IMR-90 (cell line): Measurements from ENCODE around the gene CUX1. TPM values are rescaled to one million over a fixed set of nuclear protein-coding genes. Genes with fewer than 3 reads are reported as not detected.

Experiments used
- ATAC-seq: fragments of 200-7000 bp; cut with Tn5 transposase; 2 replicates; pipeline ENCODE4 v1.9.1; 2020; ENCODE audit warnings: low read depth, mild to moderate bottlenecking, moderate library complexity
- BruUV-seq: library from RNA; stranded (reverse); fragments of 400-500 nt; replicated peaks from 2 replicates; lab custom pipeline; 2021; lab: Mats Ljungman, UMichigan
- CTCF ChIA-PET: fragments of 300-600 bp; formaldehyde crosslinking; extraction: SDS; loops from one replicate; lab custom pipeline; 2021; ENCODE audit warnings: antibody characterized with exemption; lab: Yijun Ruan, JAX
- POLR2A ChIA-PET: fragments of 300-600 bp; sonication (Branson Sonifier 250); formaldehyde crosslinking; loops from one replicate; lab custom pipeline; 2022; ENCODE audit warnings: antibody characterized with exemption; ENCODE audit not compliant: unreplicated experiment; lab: Charles Lee
- DNase-seq: peaks from one replicate; pipeline ENCODE4 v3.0.0; 2013
- H2AFZ ChIP-seq: replicated peaks from 2 replicates; pipeline ENCODE3; 2013; ENCODE audit warnings: low read length, mild to moderate bottlenecking; ENCODE audit not compliant: poor library complexity
- H2AK5ac ChIP-seq: 2 replicates; pipeline ENCODE4 v1.6.1; 2013; ENCODE audit warnings: low read depth, low read length, inconsistent platforms
- H2AK9ac ChIP-seq: replicated peaks from 2 replicates; pipeline ENCODE3; 2013; ENCODE audit warnings: mild to moderate bottlenecking, low read depth, low read length, moderate library complexity; ENCODE audit not compliant: poor library complexity
- H2BK120ac ChIP-seq: 2 replicates; pipeline ENCODE4 v1.6.1; 2013; ENCODE audit warnings: low read depth, low read length, inconsistent platforms
- H2BK15ac ChIP-seq: 3 replicates; pipeline ENCODE4 v1.6.1; 2013; ENCODE audit warnings: low read depth, low read length, inconsistent platforms
- H2BK20ac ChIP-seq: 2 replicates; pipeline ENCODE4 v1.6.1; 2013; ENCODE audit warnings: low read depth, mild to moderate bottlenecking, inconsistent platforms, low read length, moderate library complexity
- H2BK5ac ChIP-seq: 2 replicates; pipeline ENCODE4 v1.6.1; 2013; ENCODE audit warnings: mild to moderate bottlenecking, low read depth, low read length, inconsistent platforms; ENCODE audit not compliant: poor library complexity, severe bottlenecking
- H3K14ac ChIP-seq: replicated peaks from 2 replicates; pipeline ENCODE4 v1.6.1; 2013; ENCODE audit warnings: low read depth, low read length, inconsistent platforms
- H3K18ac ChIP-seq: 2 replicates; pipeline ENCODE4 v1.6.1; 2013; ENCODE audit warnings: low read depth, low read length, control low read depth
- H3K23ac ChIP-seq: 2 replicates; pipeline ENCODE4 v1.6.1; 2013; ENCODE audit warnings: low read depth, low read length, inconsistent platforms
- H3K27ac ChIP-seq: 2 replicates; pipeline ENCODE4 v1.5.1; 2013; ENCODE audit warnings: mild to moderate bottlenecking, control low read depth, low read length; ENCODE audit not compliant: insufficient read depth
- H3K27me3 ChIP-seq: 2 replicates; pipeline ENCODE4 v1.6.1; 2013; ENCODE audit warnings: low read length; ENCODE audit not compliant: control insufficient read depth, insufficient read depth
- H3K36me3 ChIP-seq: 2 replicates; pipeline ENCODE4 v1.6.1; 2013; ENCODE audit warnings: low read length, mixed read lengths; ENCODE audit not compliant: control insufficient read depth, insufficient read depth
- H3K4ac ChIP-seq: 2 replicates; pipeline ENCODE4 v1.6.1; 2013; ENCODE audit warnings: low read depth, low read length, inconsistent platforms
- H3K4me1 ChIP-seq: 2 replicates; pipeline ENCODE4 v1.6.1; 2013; ENCODE audit warnings: low read length, mixed read lengths; ENCODE audit not compliant: control insufficient read depth, insufficient read depth
- H3K4me2 ChIP-seq: 2 replicates; pipeline ENCODE4 v1.6.1; 2013; ENCODE audit warnings: low read depth, mild to moderate bottlenecking, control low read depth, low read length, moderate library complexity
- H3K4me3 ChIP-seq: 2 replicates; pipeline ENCODE4 v1.5.1; 2013; ENCODE audit warnings: low read depth, mild to moderate bottlenecking, control low read depth, low read length, moderate library complexity; ENCODE audit not compliant: insufficient read depth
- H3K56ac ChIP-seq: 2 replicates; pipeline ENCODE4 v1.6.1; 2013; ENCODE audit warnings: low read length, inconsistent platforms; ENCODE audit not compliant: insufficient read depth; ENCODE audit errors: extremely low read depth
- H3K79me1 ChIP-seq, 2 experiments: 2 replicates each; pipeline ENCODE4 v1.6.1; 2013; ENCODE audit warnings: low read length in 2 of 2, inconsistent platforms in 1 of 2, low read depth in 1 of 2
- H3K9ac ChIP-seq: 2 replicates; pipeline ENCODE4 v1.6.1; 2013; ENCODE audit warnings: low read depth, low read length, control low read depth
- H3K9me1 ChIP-seq: 2 replicates; pipeline ENCODE4 v1.6.1; 2013; ENCODE audit warnings: low read length, inconsistent platforms; ENCODE audit not compliant: insufficient read depth
- H3K9me3 ChIP-seq: 2 replicates; pipeline ENCODE4 v1.6.1; 2013; ENCODE audit warnings: low read length; ENCODE audit not compliant: control insufficient read depth, insufficient read depth
- H4K20me1 ChIP-seq: 2 replicates; pipeline ENCODE4 v1.6.1; 2013; ENCODE audit warnings: low read length, inconsistent platforms; ENCODE audit not compliant: insufficient read depth
- H4K5ac ChIP-seq: 2 replicates; pipeline ENCODE4 v1.6.1; 2013; ENCODE audit warnings: mild to moderate bottlenecking, low read depth, low read length, control low read depth
- H4K8ac ChIP-seq, 2 experiments: 2 replicates each; pipeline ENCODE4 v1.6.1; 2013; ENCODE audit warnings: low read depth in 2 of 2, low read length in 2 of 2, control low read depth in 1 of 2, inconsistent platforms in 1 of 2
- H4K91ac ChIP-seq: 2 replicates; pipeline ENCODE4 v1.6.1; 2013; ENCODE audit warnings: low read depth, low read length, inconsistent platforms; ENCODE audit not compliant: insufficient read depth
- BHLHE40 ChIP-seq: fragments of 150-350 bp; IDR thresholded peaks from 2 replicates; pipeline ENCODE4 v1.6.1; 2016; ENCODE audit warnings: mild to moderate bottlenecking, low read depth, low read length
- CEBPB ChIP-seq: IDR thresholded peaks from 2 replicates; pipeline ENCODE4 v1.6.1; 2012; ENCODE audit warnings: low read depth, low read length, improper control_type of control experiment
- CHD1 ChIP-seq: IDR thresholded peaks from 2 replicates; pipeline ENCODE4 v1.6.1; 2012; ENCODE audit warnings: low read depth, low read length, improper control_type of control experiment
- CTCF ChIP-seq: conservative IDR thresholded peaks from 2 replicates; pipeline ENCODE4 v1.5.1; 2012; ENCODE audit warnings: mild to moderate bottlenecking, low read depth, low read length, improper control_type of control experiment
- ELK1 ChIP-seq: fragments of 150-350 bp; IDR thresholded peaks from 2 replicates; pipeline ENCODE4 v1.6.1; 2016; ENCODE audit warnings: low read depth, mild to moderate bottlenecking, low read length, moderate library complexity, borderline replicate concordance
- FOS ChIP-seq: fragments of 150-350 bp; IDR thresholded peaks from 2 replicates; pipeline ENCODE4 v1.6.1; 2016; ENCODE audit warnings: low read depth, low read length
- MAFK ChIP-seq: IDR thresholded peaks from 2 replicates; pipeline ENCODE4 v1.6.1; 2012; ENCODE audit warnings: low read depth, low read length, improper control_type of control experiment
- MAZ ChIP-seq: IDR thresholded peaks from 2 replicates; pipeline ENCODE4 v1.6.1; 2012; ENCODE audit warnings: low read depth, mild to moderate bottlenecking, low read length, improper control_type of control experiment, moderate library complexity, borderline replicate concordance
- NFE2L2 ChIP-seq: fragments of 150-350 bp; IDR thresholded peaks from 2 replicates; pipeline ENCODE4 v1.6.1; 2016; ENCODE audit warnings: low read depth, mild to moderate bottlenecking, low read length
- POLR2A ChIP-seq: IDR thresholded peaks from 2 replicates; pipeline ENCODE4 v1.6.1; 2012; ENCODE audit warnings: mild to moderate bottlenecking, low read depth, low read length
- RAD21 ChIP-seq: IDR thresholded peaks from 2 replicates; pipeline ENCODE4 v1.6.1; 2012; ENCODE audit warnings: low read length, improper control_type of control experiment
- RCOR1 ChIP-seq: IDR thresholded peaks from 2 replicates; pipeline ENCODE4 v1.6.1; 2012; ENCODE audit warnings: mild to moderate bottlenecking, low read length, improper control_type of control experiment; ENCODE audit not compliant: insufficient replicate concordance
- RFX5 ChIP-seq: IDR thresholded peaks from 2 replicates; pipeline ENCODE4 v1.8.0; 2012; ENCODE audit warnings: low read depth, mild to moderate bottlenecking, low read length, moderate library complexity
- SMC3 ChIP-seq: fragments of 150-350 bp; IDR thresholded peaks from 2 replicates; pipeline ENCODE4 v1.6.1; 2016; ENCODE audit warnings: low read depth, mild to moderate bottlenecking, antibody characterized with exemption, low read length, moderate library complexity
- USF2 ChIP-seq: fragments of 150-350 bp; IDR thresholded peaks from 2 replicates; pipeline ENCODE4 v1.6.1; 2017; ENCODE audit warnings: mild to moderate bottlenecking, antibody characterized with exemption, low read length, low read depth
- whole genome bisulfite sequencing, 2 experiments: methylation state at CpG; one replicate each; pipeline versions ENCODE4 v1.1.5 to v1.1.7; 2013; ENCODE audit warnings: missing lambda C conversion rate in 2 of 2; ENCODE audit not compliant: insufficient read length in 1 of 2; ENCODE audit errors: extremely low coverage in 2 of 2; 5-methylcytosine and 5-hydroxymethylcytosine counted together
- dilution Hi-C: fragments of 300-500 bp; cut with HindIII; formaldehyde crosslinking; loops from one replicate; pipeline ENCODE4 v1.14.3; 2018; ENCODE audit warnings: low sequenced_read_pairs; ENCODE audit not compliant: unreplicated experiment
- in situ Hi-C: fragments of 300-500 bp; cut with MboI; formaldehyde crosslinking; loops from 3 replicates; pipeline ENCODE4 v1.14.3; 2019; ENCODE audit warnings: low sequenced_read_pairs, inconsistent platforms, mixed read lengths
- intact Hi-C: fragments of 100-400 bp; cut with micrococcal nuclease; formaldehyde crosslinking; loops from 2 replicates; pipeline ENCODE4 v1.10.0; 2022
- polyA plus RNA-seq, 3 experiments: library from polyadenylated mRNA; depleted of rRNA; stranded (reverse); fragments of >200 nt; gene quantifications; 2 replicates each; pipeline ENCODE4 v1.2.3, GENCODE V29; 2012; ENCODE audit warnings: low replicate concordance in 1 of 3
- total RNA-seq: library from RNA; depleted of rRNA; stranded (reverse); fragments of >200 nt; gene quantifications from 2 replicates; pipeline ENCODE4 v1.2.3, GENCODE V29; 2012

CUX1 gene
- total and polyA plus RNA-seq, 2 of the 4 experiments (the other 2 are of a cell fraction) = 19.7 to 46.4 TPM

- ChIA-PET CTCF (interaction anchor here (0.6 to 0.8 kb wide), 2 partner anchors 150 to 228 kb away, joined by 3 to 6 read pairs; no protein-coding TSS in a partner anchor), POLR2A (interaction anchor here (0.6 kb wide), 1 partner anchor 14 kb away, joined by 4 read pairs; no protein-coding TSS in a partner anchor)
- peak; percentile 93 for DNase-seq
- Histone ChIP-seq H3K27me3 (no peaks in the 10 kb centered on the region), H2AFZ (peak overlapping the region; percentile 89), H2AK9ac (peak overlapping the region; percentile 87), H2BK5ac (peak overlapping the region; percentile 88), H3K36me3 (peaks cover 3% of the 10 kb centered on the region; the same call in 1 of the 2 replicates), H2AK5ac (peak overlapping the region; percentile 98), H3K9ac (no peak overlapping the region), H4K91ac (peak overlapping the region; percentile 74), H3K18ac (peak overlapping the region; percentile 29; the same call in 1 of the 2 replicates), H2BK20ac (peak overlapping the region; percentile 90), H3K4me1 (peaks cover 16% of the 10 kb centered on the region), H3K4me3 (no peak overlapping the region), H3K4ac (peak overlapping the region; percentile 92), H3K4me2 (peak overlapping the region; percentile 34; the same call in 1 of the 2 replicates), H4K5ac (peak overlapping the region; percentile 74; the same call in 1 of the 2 replicates), H3K79me1 (peaks cover 18 to 29% of the 10 kb centered on the region in 2 experiments), H2BK15ac (peak overlapping the region; percentile 69; the same call in 2 of the 3 replicates), H3K56ac (no peak overlapping the region), H3K27ac (peak overlapping the region; percentile 72), H3K23ac (no peak overlapping the region), H3K14ac (0 out of 2 replicates have a peak overlapping the region, but pooled peaks have one; percentile 39), H2BK120ac (peak overlapping the region; percentile 81), H3K9me3 (no peaks in the 10 kb centered on the region), H3K9me1 (peaks cover 4% of the 10 kb centered on the region), H4K20me1 (no peaks in the 10 kb centered on the region), H4K8ac (peak overlapping the region; percentile 12 to 95)
- BruUV-seq = no TSS peak
- intact Hi-C loops (no loop called here), in situ Hi-C loops (no loop called here), dilution Hi-C loops (no loop called here)
- ATAC-seq = peak; percentile 97
- WGBS, 2 experiments = 27% methylated on average over 3 of the region's 17 CpGs; no CpG with 5 or more reads in 1 of the 2 experiments
- TF ChIP-seq POLR2A (peak; percentile 62; the same call in 1 of the 2 replicates), BHLHE40 (peak; percentile 12; the same call in 1 of the 2 replicates), USF2 (no peak), MAZ (peak; percentile 52; the same call in 1 of the 2 replicates), SMC3 (peak; percentile 33), MAFK (no peak), RAD21 (peak; percentile 61), RCOR1 (no peak), CHD1 (no peak), ELK1 (no peak), CTCF (peak; percentile 49), NFE2L2 (no peak), FOS (peak; percentile 80), RFX5 (no peak), CEBPB (no peak)
These were observed 307.7 kb downstream of the CUX1 start for GRCh38 chr7:102125127-102125596.
